GM13977 (cell line): ENCODE data around the gene HMOX2.

Source experiments
- DNase-seq: peaks from one replicate; pipeline ENCODE4 v3.0.0; 2012; ENCODE audit warnings: low spot score
- in situ Hi-C: fragments of 300-500 bp; cut with MboI; formaldehyde crosslinking; loops from one replicate; pipeline ENCODE4 v1.12.0; 2022; ENCODE audit warnings: low sequenced_read_pairs, low pct_unique_long_range_greater_than_20kb, mixed read lengths, inconsistent platforms; ENCODE audit not compliant: unreplicated experiment
- TF ChIP-seq, protein P1 (sequence below): IDR thresholded peaks from 2 replicates; pipeline ENCODE4 v1.5.1; 2012; ENCODE audit warnings: mild to moderate bottlenecking, control low read depth; ENCODE audit not compliant: insufficient read depth; ENCODE audit errors: extremely low read depth, missing control alignments

The HMOX2 gene

DNA sequence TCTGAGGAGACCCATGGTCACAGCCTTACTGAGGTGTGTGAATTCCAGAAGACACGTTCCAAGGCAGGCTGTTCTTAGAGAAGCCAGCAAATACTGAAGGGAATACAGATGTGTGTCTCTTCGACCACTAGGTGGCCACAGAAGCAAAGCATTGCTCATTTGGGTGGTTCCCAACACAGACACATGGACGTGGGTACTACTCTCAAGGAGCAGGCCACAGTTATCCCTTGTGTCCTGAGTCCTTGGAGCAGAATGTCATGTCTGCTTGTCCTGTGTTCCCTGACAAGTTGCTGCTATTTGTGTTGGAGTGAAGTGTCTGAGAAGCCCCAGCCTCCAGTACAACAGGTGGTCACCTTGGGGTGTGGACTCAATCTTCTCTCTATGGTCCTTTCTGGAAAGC is 30.3 kb downstream of the HMOX2 start:
- in situ Hi-C loops, result no loop called here
- TF ChIP-seq, protein P1, sequence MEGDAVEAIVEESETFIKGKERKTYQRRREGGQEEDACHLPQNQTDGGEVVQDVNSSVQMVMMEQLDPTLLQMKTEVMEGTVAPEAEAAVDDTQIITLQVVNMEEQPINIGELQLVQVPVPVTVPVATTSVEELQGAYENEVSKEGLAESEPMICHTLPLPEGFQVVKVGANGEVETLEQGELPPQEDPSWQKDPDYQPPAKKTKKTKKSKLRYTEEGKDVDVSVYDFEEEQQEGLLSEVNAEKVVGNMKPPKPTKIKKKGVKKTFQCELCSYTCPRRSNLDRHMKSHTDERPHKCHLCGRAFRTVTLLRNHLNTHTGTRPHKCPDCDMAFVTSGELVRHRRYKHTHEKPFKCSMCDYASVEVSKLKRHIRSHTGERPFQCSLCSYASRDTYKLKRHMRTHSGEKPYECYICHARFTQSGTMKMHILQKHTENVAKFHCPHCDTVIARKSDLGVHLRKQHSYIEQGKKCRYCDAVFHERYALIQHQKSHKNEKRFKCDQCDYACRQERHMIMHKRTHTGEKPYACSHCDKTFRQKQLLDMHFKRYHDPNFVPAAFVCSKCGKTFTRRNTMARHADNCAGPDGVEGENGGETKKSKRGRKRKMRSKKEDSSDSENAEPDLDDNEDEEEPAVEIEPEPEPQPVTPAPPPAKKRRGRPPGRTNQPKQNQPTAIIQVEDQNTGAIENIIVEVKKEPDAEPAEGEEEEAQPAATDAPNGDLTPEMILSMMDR, result peak; percentile 89
- peak; percentile 79 for DNase-seq

DNA sequence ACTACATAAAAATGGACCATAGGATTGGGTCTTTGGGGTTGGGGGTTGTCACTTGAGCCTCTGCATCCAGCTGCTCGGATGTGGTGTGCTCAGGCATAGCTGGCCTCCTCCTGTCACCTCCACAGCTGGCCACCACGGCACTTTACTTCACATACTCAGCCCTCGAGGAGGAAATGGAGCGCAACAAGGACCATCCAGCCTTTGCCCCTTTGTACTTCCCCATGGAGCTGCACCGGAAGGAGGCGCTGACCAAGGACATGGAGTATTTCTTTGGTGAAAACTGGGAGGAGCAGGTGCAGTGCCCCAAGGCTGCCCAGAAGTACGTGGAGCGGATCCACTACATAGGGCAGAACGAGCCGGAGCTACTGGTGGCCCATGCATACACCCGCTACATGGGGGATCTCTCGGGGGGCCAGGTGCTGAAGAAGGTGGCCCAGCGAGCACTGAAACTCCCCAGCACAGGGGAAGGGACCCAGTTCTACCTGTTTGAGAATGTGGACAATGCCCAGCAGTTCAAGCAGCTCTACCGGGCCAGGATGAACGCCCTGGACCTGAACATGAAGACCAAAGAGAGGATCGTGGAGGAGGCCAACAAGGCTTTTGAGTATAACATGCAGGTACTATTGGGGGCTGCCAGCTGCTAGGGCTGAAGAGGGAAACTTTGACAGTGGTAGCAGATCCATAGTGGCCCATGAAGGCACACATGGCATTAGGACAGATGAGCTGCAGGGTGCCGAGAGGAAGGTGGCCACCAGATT is 31.6 kb downstream of the HMOX2 start:
- TF ChIP-seq, protein P1, result no peak
- DNase-seq, result no peak
- in situ Hi-C loops, result no loop called here

DNA sequence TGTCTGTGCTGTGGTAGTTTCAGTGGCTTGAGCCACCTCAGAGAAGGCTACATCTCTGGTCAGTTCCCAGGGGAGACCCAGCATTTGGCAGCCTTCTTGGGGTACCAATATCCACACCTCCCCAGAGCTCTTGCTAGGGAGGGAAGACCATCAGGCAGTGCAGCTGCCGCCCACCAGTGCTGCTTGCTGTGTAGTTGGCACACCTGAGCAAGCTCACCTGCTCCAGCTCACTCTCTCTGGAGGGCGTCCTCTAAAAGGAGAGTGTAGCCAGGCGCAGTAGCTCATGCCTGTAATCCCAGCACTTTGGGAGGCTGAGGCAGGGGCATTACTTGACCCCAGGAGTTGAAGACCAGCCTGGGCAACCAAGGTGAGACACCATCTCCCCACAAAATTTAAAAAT is 32.6 kb downstream of the HMOX2 start:
- in situ Hi-C loops, result no loop called here
- TF ChIP-seq, protein P1, result no peak
- no peak for DNase-seq

DNA sequence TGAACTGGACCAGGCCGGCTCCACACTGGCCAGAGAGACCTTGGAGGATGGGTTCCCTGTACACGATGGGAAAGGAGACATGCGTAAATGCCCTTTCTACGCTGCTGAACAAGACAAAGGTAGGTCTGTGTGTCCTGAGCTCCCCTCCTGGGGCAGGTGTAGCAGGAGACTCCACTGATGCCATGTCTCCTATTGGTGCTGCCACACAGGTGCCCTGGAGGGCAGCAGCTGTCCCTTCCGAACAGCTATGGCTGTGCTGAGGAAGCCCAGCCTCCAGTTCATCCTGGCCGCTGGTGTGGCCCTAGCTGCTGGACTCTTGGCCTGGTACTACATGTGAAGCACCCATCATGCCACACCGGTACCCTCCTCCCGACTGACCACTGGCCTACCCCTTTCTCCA is 33.2 kb downstream of the HMOX2 start:
- TF ChIP-seq, protein P1, result no peak
- in situ Hi-C loops, result no loop called here
- no peak for DNase-seq

DNA sequence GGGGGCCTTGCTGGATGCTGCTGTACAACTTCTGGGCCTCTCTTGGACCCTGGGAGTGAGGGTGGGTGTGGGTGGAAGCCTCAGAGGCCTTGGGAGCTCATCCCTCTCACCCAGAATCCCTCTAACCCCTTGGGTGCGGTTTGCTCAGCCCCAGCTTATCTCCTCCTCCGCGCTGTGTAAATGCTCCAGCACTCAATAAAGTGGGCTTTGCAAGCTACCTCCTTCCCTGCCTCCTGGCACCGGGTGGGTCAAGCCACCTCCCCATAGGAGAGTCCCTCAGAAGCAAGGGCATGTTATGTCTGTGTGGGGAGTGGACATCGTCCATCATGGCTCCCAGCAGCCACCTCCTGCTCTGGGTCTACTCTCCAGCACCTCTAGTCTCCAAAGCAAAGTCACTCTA is 33.9 kb downstream of the HMOX2 start:
- TF ChIP-seq, protein P1, result no peak
- in situ Hi-C loops, result no loop called here

DNA sequence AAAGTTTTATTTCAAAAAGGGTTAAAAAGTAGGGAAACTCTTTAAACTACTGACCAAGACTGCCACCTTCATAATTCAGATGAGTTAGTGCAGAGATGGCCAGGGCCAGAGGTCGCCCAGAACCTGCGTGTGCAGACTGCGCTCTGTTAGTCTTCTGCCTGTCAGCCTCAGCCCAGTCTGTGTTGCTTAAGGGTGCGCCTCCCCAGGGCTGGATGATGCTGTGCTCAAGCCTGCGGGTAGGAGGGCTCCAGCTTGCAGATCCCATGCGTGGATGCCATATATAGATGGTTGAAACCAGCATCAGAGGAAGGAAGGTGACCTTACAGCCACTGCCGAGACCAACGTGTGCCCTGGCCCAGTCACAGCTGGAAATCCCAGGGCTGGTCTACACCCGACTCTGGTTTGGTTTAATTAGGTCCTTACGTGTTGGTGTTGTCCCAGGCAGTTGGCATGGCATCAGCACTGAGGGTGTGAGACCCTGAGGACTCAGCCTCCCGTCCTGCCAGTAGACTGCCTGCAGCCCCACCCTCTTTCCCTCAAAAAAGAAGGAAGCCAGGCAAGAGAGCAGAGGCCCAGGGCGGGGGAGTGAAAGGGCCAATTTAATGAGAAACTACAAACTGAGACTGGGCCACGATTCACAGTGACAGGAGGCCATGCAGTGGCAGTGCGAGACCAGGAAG is 34.7 kb downstream of the HMOX2 start:
- no peak for DNase-seq
- in situ Hi-C loops, result no loop called here
- TF ChIP-seq, protein P1, result no peak

More for the DNA sequence above, 33.9 kb downstream of the HMOX2 start:
- no peak for DNase-seq
